ENCODE results near the gene SACS.
"Not testable (repeated sequence)": the region's sequence is repeated elsewhere in the genome, so short reads cannot be mapped to it uniquely, and the experiment has no call there.

SACS gene

DNA sequence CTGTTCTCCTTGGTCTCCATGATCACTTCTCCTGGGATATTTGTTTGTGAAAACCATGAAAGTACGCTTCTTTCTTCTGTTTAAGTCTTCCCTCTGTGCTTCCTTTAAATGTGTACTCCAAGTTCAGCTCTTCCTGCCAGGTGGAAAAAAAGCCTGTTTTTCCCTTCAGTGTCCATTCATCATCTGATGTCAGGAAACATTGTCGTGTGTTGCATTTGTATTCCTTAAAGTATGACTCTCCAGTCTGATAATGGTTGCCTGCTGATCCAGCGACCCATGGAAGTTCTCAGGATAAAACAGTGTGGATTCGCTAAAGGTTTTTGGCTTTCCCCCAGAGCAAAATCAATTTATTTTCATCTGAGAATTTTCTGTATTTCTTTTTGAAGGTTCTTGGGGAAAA, 22.3 kb downstream of the SACS start:
- Histone ChIP-seq H3K9me3 (ENCODE audit: insufficient read depth, low read length) (no peaks in the 10 kb centered on the region), H3K27me3 (ENCODE audit: insufficient read depth, insufficient read length) (no peaks in the 10 kb centered on the region), H3K4me1 (ENCODE audit: insufficient read depth, insufficient read length) (no peaks in the 10 kb centered on the region), H3K4me3 (ENCODE audit: insufficient read length, low read depth) (no peak overlapping the region), H3K9ac (ENCODE audit: insufficient read length, low read depth) (no peak overlapping the region), H3K36me3 (ENCODE audit: insufficient read depth, insufficient read length, low read length) (no peaks in the 10 kb centered on the region)
- no peak for DNase-seq (ENCODE audit: low read depth, low spot score)
- TF ChIP-seq SUZ12 (IDR thresholded peaks at IDR 0.05; ENCODE audit: extremely low read depth, insufficient read depth, insufficient read length) (no peak), ZNF274 (IDR thresholded peaks at IDR 0.05; ENCODE audit: low read depth, low read length) (no peak), YY1 (IDR thresholded peaks at IDR 0.05; ENCODE audit: insufficient read depth, insufficient read length) (no peak)

DNA sequence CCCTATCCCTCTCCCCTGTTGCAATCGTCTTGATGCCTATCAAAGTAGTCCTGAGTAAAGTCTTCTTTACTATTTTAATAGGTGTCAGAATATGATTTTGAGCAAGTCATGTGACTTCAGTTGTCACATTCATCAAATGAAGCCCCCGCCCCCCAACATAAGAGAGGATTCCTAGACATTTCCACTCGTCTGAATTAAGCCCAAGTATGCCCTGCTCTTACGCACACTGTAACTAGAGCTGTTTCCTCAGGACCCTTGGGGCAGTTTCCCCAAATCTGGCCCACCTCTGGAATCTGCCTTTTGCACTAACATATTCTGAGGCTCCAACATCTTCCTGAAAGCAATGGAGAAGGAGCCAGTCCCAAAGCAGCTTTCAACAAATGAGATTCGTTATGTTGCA, 25.5 kb downstream of the SACS start:
- Histone ChIP-seq H3K27me3 (ENCODE audit: insufficient read depth, insufficient read length) (no peaks in the 10 kb centered on the region), H3K36me3 (ENCODE audit: insufficient read depth, insufficient read length, low read length) (no peaks in the 10 kb centered on the region), H3K9ac (ENCODE audit: insufficient read length, low read depth) (no peak overlapping the region), H3K4me3 (ENCODE audit: insufficient read length, low read depth) (no peak overlapping the region), H3K4me1 (ENCODE audit: insufficient read depth, insufficient read length) (no peaks in the 10 kb centered on the region), H3K9me3 (ENCODE audit: insufficient read depth, low read length) (no peaks in the 10 kb centered on the region)
- TF ChIP-seq YY1 (IDR thresholded peaks at IDR 0.05; ENCODE audit: insufficient read depth, insufficient read length) (no peak), SUZ12 (IDR thresholded peaks at IDR 0.05; ENCODE audit: extremely low read depth, insufficient read depth, insufficient read length) (no peak), ZNF274 (IDR thresholded peaks at IDR 0.05; ENCODE audit: low read depth, low read length) (no peak)
- no peak for DNase-seq (ENCODE audit: low read depth, low spot score)

DNA sequence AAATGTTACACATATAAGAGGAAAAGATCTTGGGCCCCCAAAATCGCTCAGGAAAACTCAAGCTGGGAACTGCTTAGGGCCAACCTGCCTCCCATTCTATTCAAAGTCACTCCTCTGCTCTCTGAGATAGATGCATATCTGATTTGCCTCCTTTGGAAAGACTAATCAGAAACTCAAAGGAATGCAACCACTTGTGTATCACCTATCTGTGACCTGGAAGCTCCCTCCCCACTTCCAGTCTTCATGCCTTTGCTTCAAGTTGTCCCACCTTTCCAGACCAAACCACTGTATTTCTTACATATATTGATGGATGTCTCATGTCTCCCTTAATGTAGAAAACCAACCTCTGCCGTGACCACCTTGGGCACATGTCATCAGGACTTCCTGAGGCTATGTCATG, 32.3 kb downstream of the SACS start:
- not testable (repeated sequence) for H3K9ac ChIP-seq (ENCODE audit: insufficient read length, low read depth); H3K4me1 ChIP-seq (ENCODE audit: insufficient read depth, insufficient read length); DNase-seq (ENCODE audit: low read depth, low spot score); H3K4me3 ChIP-seq (ENCODE audit: insufficient read length, low read depth); H3K27me3 ChIP-seq (ENCODE audit: insufficient read depth, insufficient read length); H3K36me3 ChIP-seq (ENCODE audit: insufficient read depth, insufficient read length, low read length)
- peaks cover 13% of the 10 kb centered on the region for H3K9me3 ChIP-seq (ENCODE audit: insufficient read depth, low read length)

DNA sequence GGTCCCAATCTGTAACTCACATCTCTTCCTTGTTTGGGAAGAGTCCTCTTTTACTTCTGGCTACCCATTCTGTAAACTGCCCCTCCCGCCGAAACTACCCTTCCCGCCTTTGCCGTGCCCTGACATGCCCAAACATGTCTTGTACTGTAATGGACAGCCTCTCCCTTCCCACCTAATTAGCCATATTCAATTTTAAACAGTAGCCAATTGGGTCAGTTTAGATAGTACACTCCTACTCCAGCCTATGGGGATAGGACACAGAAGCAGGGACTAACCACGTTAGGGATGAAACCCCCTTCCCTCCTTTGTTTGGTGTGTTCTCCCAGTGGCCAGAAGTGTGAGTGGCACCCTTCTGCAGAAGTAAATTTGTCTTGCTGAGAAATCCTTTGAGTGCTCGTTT, 34.2 kb downstream of the SACS start:
- H3K9me3 ChIP-seq (ENCODE audit: insufficient read depth, low read length): peaks cover 13% of the 10 kb centered on the region
- H3K27me3 ChIP-seq (ENCODE audit: insufficient read depth, insufficient read length): no peaks in the 10 kb centered on the region
- no peak overlapping the region for H3K4me3 ChIP-seq (ENCODE audit: insufficient read length, low read depth)
- TF ChIP-seq SUZ12 (IDR thresholded peaks at IDR 0.05; ENCODE audit: extremely low read depth, insufficient read depth, insufficient read length): no peak
- TF ChIP-seq YY1 (IDR thresholded peaks at IDR 0.05; ENCODE audit: insufficient read depth, insufficient read length): no peak
- TF ChIP-seq ZNF274 (IDR thresholded peaks at IDR 0.05; ENCODE audit: low read depth, low read length): no peak
- H3K4me1 ChIP-seq (ENCODE audit: insufficient read depth, insufficient read length): no peaks in the 10 kb centered on the region
- H3K36me3 ChIP-seq (ENCODE audit: insufficient read depth, insufficient read length, low read length): no peaks in the 10 kb centered on the region
- DNase-seq (ENCODE audit: low read depth, low spot score): no peak
- H3K9ac ChIP-seq (ENCODE audit: insufficient read length, low read depth): no peak overlapping the region

DNA sequence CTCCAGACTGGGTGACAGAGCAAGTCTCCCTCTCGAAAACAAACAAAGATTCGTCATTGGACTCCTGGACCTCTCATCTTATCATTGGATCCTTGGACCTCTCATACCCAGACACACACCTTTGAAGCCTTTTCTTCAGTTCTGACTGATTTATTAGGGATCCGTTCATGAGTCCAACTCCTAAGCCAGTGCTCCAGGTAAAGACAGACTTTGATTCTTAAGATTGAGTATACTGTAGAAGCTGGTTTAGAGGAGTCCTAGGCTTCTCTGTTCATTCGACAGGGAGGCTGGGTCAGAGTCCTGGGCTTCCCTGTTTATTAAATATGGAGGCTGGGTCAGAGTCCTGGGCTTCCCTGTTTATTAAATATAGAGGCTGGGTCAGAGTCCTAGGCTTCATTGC, 38.7 kb downstream of the SACS start:
- no peak for DNase-seq (ENCODE audit: low read depth, low spot score)
- H3K9me3 ChIP-seq (ENCODE audit: insufficient read depth, low read length): peaks cover 9% of the 10 kb centered on the region
- H3K4me3 ChIP-seq (ENCODE audit: insufficient read length, low read depth): no peak overlapping the region
- TF ChIP-seq SUZ12 (IDR thresholded peaks at IDR 0.05; ENCODE audit: extremely low read depth, insufficient read depth, insufficient read length): no peak
- TF ChIP-seq YY1 (IDR thresholded peaks at IDR 0.05; ENCODE audit: insufficient read depth, insufficient read length): no peak
- TF ChIP-seq ZNF274 (IDR thresholded peaks at IDR 0.05; ENCODE audit: low read depth, low read length): no peak
- H3K9ac ChIP-seq (ENCODE audit: insufficient read length, low read depth): no peak overlapping the region
- H3K27me3 ChIP-seq (ENCODE audit: insufficient read depth, insufficient read length): no peaks in the 10 kb centered on the region
- H3K36me3 ChIP-seq (ENCODE audit: insufficient read depth, insufficient read length, low read length): no peaks in the 10 kb centered on the region
- no peaks in the 10 kb centered on the region for H3K4me1 ChIP-seq (ENCODE audit: insufficient read depth, insufficient read length)

DNA sequence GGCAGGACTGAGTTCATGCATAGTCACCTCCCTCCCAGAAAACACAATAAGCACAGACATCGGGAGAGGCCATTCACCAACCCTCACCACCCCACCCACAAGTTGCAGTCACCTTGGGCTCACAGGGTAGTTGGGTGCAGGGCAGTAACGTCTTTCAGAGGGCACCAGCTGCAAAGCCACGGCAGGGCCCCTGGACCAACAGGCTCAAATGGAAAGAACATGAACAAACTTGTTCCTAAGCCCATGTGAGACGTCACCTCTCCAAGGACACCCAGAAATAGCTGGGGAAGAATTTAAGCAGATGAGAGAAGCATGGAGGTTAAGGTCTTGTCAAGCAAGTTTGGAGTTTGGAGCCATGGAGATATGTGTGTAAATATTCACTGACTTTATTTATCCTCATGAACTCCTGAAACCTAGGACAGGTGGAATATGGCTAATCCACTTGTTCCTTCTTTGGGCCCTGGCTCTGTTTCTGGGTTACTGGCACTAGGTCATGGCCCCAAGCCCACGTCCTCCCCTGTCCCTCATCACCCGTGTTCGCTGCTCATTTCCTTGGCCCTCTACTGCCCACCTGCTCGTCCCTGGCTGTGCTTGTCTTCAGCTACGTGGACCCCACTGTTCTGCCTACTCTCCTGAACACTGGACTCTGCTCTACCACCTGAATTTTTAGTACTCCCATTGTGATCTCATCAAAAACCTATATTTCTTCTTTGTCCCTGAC, 40.4 kb downstream of the SACS start:
- DNase-seq (ENCODE audit: low read depth, low spot score): no peak
- H3K36me3 ChIP-seq (ENCODE audit: insufficient read depth, insufficient read length, low read length): no peaks in the 10 kb centered on the region

DNA sequence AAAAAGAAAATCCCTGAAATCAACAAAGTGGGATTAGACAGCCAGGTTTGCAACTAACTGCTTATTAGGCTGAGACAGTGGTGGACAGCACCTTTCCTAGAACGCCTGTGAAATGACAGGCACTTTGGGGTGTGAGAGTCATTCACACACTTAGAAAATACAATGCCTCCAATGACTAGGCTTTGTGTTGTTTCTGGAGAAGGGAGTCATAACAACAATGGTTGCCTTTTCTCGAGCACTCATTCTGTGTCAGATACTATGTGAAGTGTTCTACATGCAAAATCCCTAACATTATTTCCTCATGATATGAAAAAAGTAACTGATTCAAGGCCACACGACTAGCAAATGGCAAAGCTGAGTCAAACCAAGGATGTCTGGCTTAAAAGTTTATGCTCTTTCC, 41.2 kb downstream of the SACS start:
- no peaks in the 10 kb centered on the region for H3K36me3 ChIP-seq (ENCODE audit: insufficient read depth, insufficient read length, low read length)
- DNase-seq (ENCODE audit: low read depth, low spot score): no peak
- H3K9me3 ChIP-seq (ENCODE audit: insufficient read depth, low read length): no peaks in the 10 kb centered on the region
- H3K4me3 ChIP-seq (ENCODE audit: insufficient read length, low read depth): no peak overlapping the region
- no peaks in the 10 kb centered on the region for H3K4me1 ChIP-seq (ENCODE audit: insufficient read depth, insufficient read length)
- no peak overlapping the region for H3K9ac ChIP-seq (ENCODE audit: insufficient read length, low read depth)
- H3K27me3 ChIP-seq (ENCODE audit: insufficient read depth, insufficient read length): no peaks in the 10 kb centered on the region
- TF ChIP-seq YY1 (IDR thresholded peaks at IDR 0.05; ENCODE audit: insufficient read depth, insufficient read length) (no peak), SUZ12 (IDR thresholded peaks at IDR 0.05; ENCODE audit: extremely low read depth, insufficient read depth, insufficient read length) (no peak), ZNF274 (IDR thresholded peaks at IDR 0.05; ENCODE audit: low read depth, low read length) (no peak)

More for the DNA sequence above, 40.4 kb downstream of the SACS start:
- no peak overlapping the region for H3K4me3 ChIP-seq (ENCODE audit: insufficient read length, low read depth)
- H3K9ac ChIP-seq (ENCODE audit: insufficient read length, low read depth): no peak overlapping the region
- TF ChIP-seq SUZ12 (IDR thresholded peaks at IDR 0.05; ENCODE audit: extremely low read depth, insufficient read depth, insufficient read length): no peak
- no peak for TF ChIP-seq YY1 (IDR thresholded peaks at IDR 0.05; ENCODE audit: insufficient read depth, insufficient read length)
- TF ChIP-seq ZNF274 (IDR thresholded peaks at IDR 0.05; ENCODE audit: low read depth, low read length): no peak
- H3K27me3 ChIP-seq (ENCODE audit: insufficient read depth, insufficient read length): no peaks in the 10 kb centered on the region
- H3K4me1 ChIP-seq (ENCODE audit: insufficient read depth, insufficient read length): no peaks in the 10 kb centered on the region
- no peaks in the 10 kb centered on the region for H3K9me3 ChIP-seq (ENCODE audit: insufficient read depth, low read length)
